ENCODE data around the gene ARPP19. TPM values are rescaled to one million over a fixed set of nuclear protein-coding genes. Genes with fewer than 3 reads are reported as not detected.

Gene ARPP19
- total and polyA plus RNA-seq, 10 of the 15 experiments (the other 5 are each of a cell fraction or from before 2014, with no cell fraction given): 77.2 to 167 (median 121) TPM

DNA sequence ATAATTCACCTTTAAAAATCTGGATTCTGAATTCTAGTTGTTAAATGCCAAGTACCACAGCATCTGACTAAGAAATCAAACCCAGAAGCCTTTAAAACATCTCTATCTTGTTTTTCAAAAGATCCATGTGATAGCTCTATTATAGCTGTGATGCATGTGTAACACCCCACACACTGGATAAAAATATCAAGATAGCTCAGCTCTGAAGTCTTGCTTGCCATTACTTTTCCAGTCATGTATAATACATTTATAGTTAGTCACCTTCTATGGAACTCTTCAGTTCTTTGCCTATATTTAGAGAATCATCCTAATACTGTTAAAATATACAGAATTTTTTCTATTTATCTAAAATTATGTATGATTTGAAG, 11.6 kb downstream of the ARPP19 start:
- RAD21 ChIA-PET (ENCODE audit: unreplicated experiment): interaction anchor here (1.1 to 5.7 kb wide), 2 partner anchors 12 to 91 kb away, joined by 3 to 42 read pairs; partner anchors contain the start of gene ARPP19
- Histone ChIP-seq H4K20me1 (ENCODE audit: control insufficient read depth, insufficient read depth) (no peaks in the 10 kb centered on the region), H3K4me2 (ENCODE audit: control insufficient read depth, insufficient read depth) (peak overlapping the region; percentile 50; the same call in 1 of the 2 replicates), H3K27ac (ENCODE audit: control insufficient read depth, insufficient read depth) (peak overlapping the region; percentile 60), H3K9ac (ENCODE audit: control insufficient read depth, insufficient read depth, low read length) (no peak overlapping the region), H3K27me3 (replicated peaks in 1 of 2; ENCODE audit: control insufficient read depth in 2 of 2, insufficient read depth in 2 of 2, low read length in 1 of 2) (no peaks in the 10 kb centered on the region), H3K4me3 (no peak overlapping the region), H3K36me3 (ENCODE audit: control insufficient read depth in 2 of 2, insufficient read depth in 2 of 2, low read length in 1 of 2) (peaks cover 4 to 8% of the 10 kb centered on the region in 2 experiments), H3K79me2 (ENCODE audit: control insufficient read depth, insufficient read depth, low read length) (peaks cover 88% of the 10 kb centered on the region), H2AFZ (ENCODE audit: control insufficient read depth, low read depth, low read length) (no peak overlapping the region), H3K4me1 (ENCODE audit: control insufficient read depth, insufficient read depth, low read length) (peaks cover 33% of the 10 kb centered on the region), H3K9me3 (replicated peaks; ENCODE audit: control insufficient read depth, insufficient read depth, low read length) (no peaks in the 10 kb centered on the region; the same call in 2 of the 3 replicates)
- CTCF ChIA-PET: interaction anchor here (1.7 to 2.2 kb wide), 2 partner anchors 29 to 226 kb away, joined by 5 to 6 read pairs; partner anchors contain the start of gene MYO5A
- in situ Hi-C loops (cut with MboI): no loop called here
- FAIRE-seq (no peak), DNase-seq (ENCODE audit: low read depth, low spot score) (no peak), ATAC-seq (no peak)
- BruUV-seq (replicated peaks): no TSS peak
- intact Hi-C loops (cut with micrococcal nuclease; ENCODE audit: unreplicated experiment): no loop called here
- SMC1A ChIA-PET (ENCODE audit: uncharacterized antibody, unreplicated experiment): interaction anchor here (1.0 to 1.4 kb wide), 3 partner anchors 61 to 226 kb away, joined by 3 to 4 read pairs (median 3); no protein-coding TSS in a partner anchor
- POLR2A ChIA-PET: interaction anchor here (2.1 kb wide), 1 partner anchor 9 kb away, joined by 9 read pairs; no protein-coding TSS in a partner anchor
- TF ChIP-seq CREM (IDR thresholded peaks at IDR 0.05; ENCODE audit: low read depth) (no peak), WRNIP1 (IDR thresholded peaks at IDR 0.05; ENCODE audit: borderline replicate concordance, low read depth, low read length) (no peak), ZZZ3 (IDR thresholded peaks at IDR 0.05; ENCODE audit: control insufficient read depth, insufficient read length, low read depth) (no peak), ZNF24 (IDR thresholded peaks at IDR 0.05) (no peak), ESRRA (IDR thresholded peaks at IDR 0.05; ENCODE audit: low read length) (no peak), CBFB (IDR thresholded peaks at IDR 0.05; ENCODE audit: low read depth) (no peak), YY1 (IDR thresholded peaks at IDR 0.05; ENCODE audit: low read depth, low read length) (no peak), JUNB (IDR thresholded peaks at IDR 0.05) (no peak), POLR2AphosphoS2 (IDR thresholded peaks at IDR 0.05; ENCODE audit: low read depth, low read length) (no peak)
- TF ChIP-seq, protein P1, sequence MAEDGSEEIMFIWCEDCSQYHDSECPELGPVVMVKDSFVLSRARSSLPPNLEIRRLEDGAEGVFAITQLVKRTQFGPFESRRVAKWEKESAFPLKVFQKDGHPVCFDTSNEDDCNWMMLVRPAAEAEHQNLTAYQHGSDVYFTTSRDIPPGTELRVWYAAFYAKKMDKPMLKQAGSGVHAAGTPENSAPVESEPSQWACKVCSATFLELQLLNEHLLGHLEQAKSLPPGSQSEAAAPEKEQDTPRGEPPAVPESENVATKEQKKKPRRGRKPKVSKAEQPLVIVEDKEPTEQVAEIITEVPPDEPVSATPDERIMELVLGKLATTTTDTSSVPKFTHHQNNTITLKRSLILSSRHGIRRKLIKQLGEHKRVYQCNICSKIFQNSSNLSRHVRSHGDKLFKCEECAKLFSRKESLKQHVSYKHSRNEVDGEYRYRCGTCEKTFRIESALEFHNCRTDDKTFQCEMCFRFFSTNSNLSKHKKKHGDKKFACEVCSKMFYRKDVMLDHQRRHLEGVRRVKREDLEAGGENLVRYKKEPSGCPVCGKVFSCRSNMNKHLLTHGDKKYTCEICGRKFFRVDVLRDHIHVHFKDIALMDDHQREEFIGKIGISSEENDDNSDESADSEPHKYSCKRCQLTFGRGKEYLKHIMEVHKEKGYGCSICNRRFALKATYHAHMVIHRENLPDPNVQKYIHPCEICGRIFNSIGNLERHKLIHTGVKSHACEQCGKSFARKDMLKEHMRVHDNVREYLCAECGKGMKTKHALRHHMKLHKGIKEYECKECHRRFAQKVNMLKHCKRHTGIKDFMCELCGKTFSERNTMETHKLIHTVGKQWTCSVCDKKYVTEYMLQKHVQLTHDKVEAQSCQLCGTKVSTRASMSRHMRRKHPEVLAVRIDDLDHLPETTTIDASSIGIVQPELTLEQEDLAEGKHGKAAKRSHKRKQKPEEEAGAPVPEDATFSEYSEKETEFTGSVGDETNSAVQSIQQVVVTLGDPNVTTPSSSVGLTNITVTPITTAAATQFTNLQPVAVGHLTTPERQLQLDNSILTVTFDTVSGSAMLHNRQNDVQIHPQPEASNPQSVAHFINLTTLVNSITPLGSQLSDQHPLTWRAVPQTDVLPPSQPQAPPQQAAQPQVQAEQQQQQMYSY (CRISPR knock-in tag; IDR thresholded peaks at IDR 0.05): no peak

Measured in GM12878 (cell line).